BJ (cell line): ENCODE data around the gene SLC12A7. TPM values are rescaled to one million over a fixed set of nuclear protein-coding genes. Genes with fewer than 3 reads are reported as not detected.

Source experiments
- CTCF ChIA-PET: fragments of 350-600 bp; formaldehyde crosslinking; extraction: SDS; loops from one replicate; lab custom pipeline; 2021; ENCODE audit warnings: antibody characterized with exemption, inconsistent platforms; lab: Yijun Ruan, JAX
- POLR2A ChIA-PET: fragments of 300-600 bp; sonication (Branson Sonifier 250); formaldehyde crosslinking; extraction: SDS; loops from one replicate; lab custom pipeline; 2021; ENCODE audit warnings: antibody characterized with exemption; lab: Charles Lee
- DNase-seq: peaks from one replicate; pipeline ENCODE4 v3.0.0-alpha.2; 2011; ENCODE audit warnings: low read depth
- H3K27me3 ChIP-seq: 2 replicates; pipeline ENCODE4 v1.6.0; 2011; ENCODE audit warnings: low read length; ENCODE audit not compliant: control insufficient read depth, insufficient read depth
- H3K36me3 ChIP-seq: 2 replicates; pipeline ENCODE4 v1.5.1; 2011; ENCODE audit warnings: low read length; ENCODE audit not compliant: control insufficient read depth, insufficient read depth
- H3K4me3 ChIP-seq: 2 replicates; pipeline ENCODE4 v1.5.1; 2011; ENCODE audit warnings: low read depth, mild to moderate bottlenecking, control low read depth, low read length
- polyA plus RNA-seq: library from polyadenylated mRNA; depleted of rRNA; stranded (reverse); fragments of >200 nt; gene quantifications from 2 replicates; pipeline ENCODE4 v1.2.3, GENCODE V29; 2011
- TF ChIP-seq, protein P1 (sequence below): IDR thresholded peaks from 2 replicates; pipeline ENCODE4 v1.5.1; 2011; ENCODE audit warnings: low read depth, mild to moderate bottlenecking, control low read depth, inconsistent platforms, low read length, moderate library complexity; ENCODE audit not compliant: insufficient read depth

Gene SLC12A7
- polyA plus RNA-seq, 1 experiment, result 4.6 TPM

DNA sequence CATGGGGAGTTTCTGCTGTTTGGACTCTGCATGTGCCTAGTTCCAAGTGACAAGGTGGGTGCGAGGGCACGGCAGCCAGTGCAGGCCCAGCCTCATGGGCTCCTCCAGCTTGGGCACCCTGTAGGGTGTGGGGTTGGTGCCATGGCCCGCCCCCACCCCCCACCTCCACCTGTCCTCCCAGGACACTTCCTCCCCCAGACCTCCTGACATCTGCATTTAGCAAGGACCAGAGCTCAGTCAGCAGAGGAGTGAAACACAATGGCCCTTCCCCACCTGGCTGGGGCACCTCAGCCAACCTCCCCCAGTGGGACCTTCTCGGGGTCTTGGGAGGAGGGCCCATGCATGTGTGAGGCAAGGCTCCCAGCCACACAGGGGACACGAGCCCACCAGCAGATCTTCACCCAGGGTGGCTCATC, 105.2 kb downstream of the SLC12A7 start:
- no peaks in the 10 kb centered on the region for H3K36me3 ChIP-seq
- H3K4me3 ChIP-seq, result no peak overlapping the region
- H3K27me3 ChIP-seq, result peaks cover 45% of the 10 kb centered on the region
- DNase-seq, result no peak
- TF ChIP-seq, protein P1, sequence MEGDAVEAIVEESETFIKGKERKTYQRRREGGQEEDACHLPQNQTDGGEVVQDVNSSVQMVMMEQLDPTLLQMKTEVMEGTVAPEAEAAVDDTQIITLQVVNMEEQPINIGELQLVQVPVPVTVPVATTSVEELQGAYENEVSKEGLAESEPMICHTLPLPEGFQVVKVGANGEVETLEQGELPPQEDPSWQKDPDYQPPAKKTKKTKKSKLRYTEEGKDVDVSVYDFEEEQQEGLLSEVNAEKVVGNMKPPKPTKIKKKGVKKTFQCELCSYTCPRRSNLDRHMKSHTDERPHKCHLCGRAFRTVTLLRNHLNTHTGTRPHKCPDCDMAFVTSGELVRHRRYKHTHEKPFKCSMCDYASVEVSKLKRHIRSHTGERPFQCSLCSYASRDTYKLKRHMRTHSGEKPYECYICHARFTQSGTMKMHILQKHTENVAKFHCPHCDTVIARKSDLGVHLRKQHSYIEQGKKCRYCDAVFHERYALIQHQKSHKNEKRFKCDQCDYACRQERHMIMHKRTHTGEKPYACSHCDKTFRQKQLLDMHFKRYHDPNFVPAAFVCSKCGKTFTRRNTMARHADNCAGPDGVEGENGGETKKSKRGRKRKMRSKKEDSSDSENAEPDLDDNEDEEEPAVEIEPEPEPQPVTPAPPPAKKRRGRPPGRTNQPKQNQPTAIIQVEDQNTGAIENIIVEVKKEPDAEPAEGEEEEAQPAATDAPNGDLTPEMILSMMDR, result no peak
- CTCF ChIA-PET, result interaction anchor here (0.6 to 5.1 kb wide), 4 partner anchors 9 to 601 kb away, joined by 4 to 34 read pairs (median 4); no protein-coding TSS in a partner anchor
- POLR2A ChIA-PET, result no interaction called here

DNA sequence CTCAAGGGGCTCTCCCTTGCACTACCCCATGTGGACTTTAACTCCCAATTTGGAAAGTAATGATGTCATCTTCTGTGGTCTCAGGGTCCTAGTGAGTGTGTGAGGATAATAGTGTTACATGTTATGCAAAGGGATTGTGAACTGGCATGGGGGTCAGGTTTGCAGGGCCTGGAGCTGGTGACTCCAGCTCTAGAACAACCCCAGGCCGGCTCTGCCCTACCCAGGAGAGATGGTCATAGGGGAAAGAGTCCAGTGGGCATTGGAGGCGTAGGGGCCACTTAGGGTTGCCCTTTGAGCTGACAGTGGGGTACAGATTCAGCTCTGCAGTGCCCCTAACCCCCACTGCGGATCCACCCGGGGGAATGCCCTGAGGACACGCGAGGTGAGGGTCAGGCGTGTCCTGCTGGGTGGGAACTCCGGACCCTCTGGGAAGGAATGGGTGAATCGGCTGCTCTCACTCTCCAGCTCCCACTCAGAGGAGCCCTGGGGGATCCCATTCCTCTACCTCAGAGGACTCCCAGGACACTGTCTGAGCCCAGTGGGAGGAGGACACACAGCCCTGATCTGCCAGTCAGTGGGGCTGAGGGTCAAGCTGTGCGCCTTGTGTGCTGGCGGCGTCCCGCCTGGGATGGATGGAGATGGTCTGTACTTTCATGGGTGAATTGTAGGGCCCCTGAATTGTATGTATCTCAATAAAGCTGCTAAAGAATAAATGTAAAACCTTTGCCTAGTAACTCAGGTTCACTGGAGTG, 105.8 kb downstream of the SLC12A7 start:
- Histone ChIP-seq H3K4me3 (no peak overlapping the region), H3K36me3 (no peaks in the 10 kb centered on the region), H3K27me3 (peaks cover 44% of the 10 kb centered on the region)
- ChIA-PET CTCF (interaction anchor here (1.0 to 5.1 kb wide), 6 partner anchors 10 to 135 kb away, joined by 3 to 34 read pairs (median 5); no protein-coding TSS in a partner anchor), POLR2A (no interaction called here)
- TF ChIP-seq, protein P1, result no peak
- no peak for DNase-seq

DNA sequence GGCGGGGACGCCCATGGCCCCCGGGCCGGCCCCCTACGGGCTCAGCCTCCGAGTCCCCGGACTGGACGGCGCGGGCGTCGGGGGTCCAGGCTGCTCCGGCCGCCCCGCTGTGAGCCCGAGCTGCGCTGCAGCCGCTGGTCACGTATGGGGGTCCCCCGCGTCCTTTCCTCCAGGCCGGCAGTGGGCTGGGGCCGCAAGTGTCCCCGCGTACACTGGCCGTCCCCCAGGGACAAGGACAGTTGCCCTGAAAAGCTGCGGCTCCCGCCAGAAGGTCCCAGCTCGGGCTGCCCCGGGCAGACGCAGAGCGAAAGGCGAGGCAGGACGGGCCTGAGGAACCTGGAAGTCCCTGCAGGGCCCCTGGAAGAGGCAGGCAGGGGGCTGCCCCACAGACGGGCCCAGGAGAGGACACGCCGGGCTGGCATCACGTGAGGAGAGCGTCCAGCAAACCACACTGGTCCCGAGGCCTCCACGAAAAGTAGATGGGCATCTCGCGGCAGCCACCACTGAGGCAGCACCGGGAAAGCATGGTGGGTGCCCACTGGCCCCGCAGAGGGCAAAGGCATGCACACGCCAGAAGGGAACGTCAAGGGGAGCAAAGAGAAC, 106.5 kb downstream of the SLC12A7 start:
- TF ChIP-seq, protein P1, result no peak
- Histone ChIP-seq H3K4me3 (no peak overlapping the region), H3K27me3 (peaks cover 39% of the 10 kb centered on the region), H3K36me3 (no peaks in the 10 kb centered on the region)
- ChIA-PET POLR2A (no interaction called here), CTCF (interaction anchor here (0.9 to 1.2 kb wide), 6 partner anchors 14 to 135 kb away, joined by 3 to 5 read pairs (median 3); no protein-coding TSS in a partner anchor)
- no peak for DNase-seq

DNA sequence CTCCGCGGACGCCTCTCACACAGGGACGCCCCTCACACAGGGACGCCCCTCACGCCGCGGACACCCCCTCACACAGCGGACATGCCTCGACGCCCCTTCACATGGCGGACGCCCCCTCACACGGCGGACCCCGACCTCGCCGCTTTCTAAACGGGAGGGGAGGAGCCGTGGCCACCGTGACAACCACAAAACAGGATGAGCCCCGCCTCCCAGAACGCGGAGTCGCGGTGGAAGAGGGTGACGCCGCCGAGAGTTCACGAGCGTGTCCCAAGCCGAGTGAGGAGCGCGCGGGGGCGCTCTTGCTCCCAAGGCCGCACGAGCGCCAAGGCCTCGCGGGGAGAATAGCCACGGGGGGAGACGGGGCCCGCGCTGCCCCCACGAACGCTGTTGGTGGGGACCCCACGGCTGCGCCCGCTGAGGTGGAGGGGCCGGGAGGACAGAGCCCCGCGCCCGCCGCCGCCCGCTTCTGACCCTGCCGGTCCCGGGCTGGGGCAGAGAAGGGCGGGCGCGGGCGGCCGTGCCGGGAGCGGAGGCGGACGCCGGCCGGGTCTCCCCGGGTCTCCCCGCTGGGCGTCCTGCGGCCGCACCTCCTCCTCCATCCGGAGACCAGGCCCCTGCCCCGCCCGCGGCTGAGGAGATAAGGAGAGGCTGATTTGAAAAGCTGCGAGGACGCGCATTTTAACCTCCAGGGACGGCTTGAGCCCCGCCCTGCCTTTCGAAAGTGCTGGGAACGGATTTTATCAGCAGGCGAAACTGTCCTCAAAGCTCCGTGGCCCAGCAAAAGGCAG, 107.2 kb downstream of the SLC12A7 start:
- no peak for DNase-seq
- Histone ChIP-seq H3K27me3 (peaks cover 38% of the 10 kb centered on the region), H3K4me3 (peak overlapping the region; percentile 35), H3K36me3 (no peaks in the 10 kb centered on the region)
- ChIA-PET CTCF (interaction anchor here (0.9 to 1.2 kb wide), 6 partner anchors 14 to 136 kb away, joined by 3 to 5 read pairs (median 3); no protein-coding TSS in a partner anchor), POLR2A (no interaction called here)
- TF ChIP-seq, protein P1, result peak; percentile 63
